ENCODE data around the gene FAM9C. TPM values are rescaled to one million over a fixed set of nuclear protein-coding genes. Genes with fewer than 3 reads are reported as not detected.
A peak's percentile ranks its signal among the peaks of the same experiment; 100 is the strongest.

The FAM9C gene
- polyA plus RNA-seq, 1 donor from 2014 or later = not detected

- peak overlapping the region; percentile 32 to 86 (median 65) for H3K27ac Mint-ChIP-seq
- H3K4me3 Mint-ChIP-seq = peak overlapping the region; percentile 3 to 66 (median 58)
- H3K27me3 Mint-ChIP-seq = peaks cover 19% of the 10 kb centered on the region
- H3K4me1 Mint-ChIP-seq = peaks cover 34 to 53% (median 42%) of the 10 kb centered on the region in 3 donors
- H3K9me3 Mint-ChIP-seq = no peaks in the 10 kb centered on the region
- H3K36me3 Mint-ChIP-seq = no peaks in the 10 kb centered on the region
These were observed 30.9 kb downstream of the FAM9C start for GRCh38 chrX:13013363-13014110.

- Mint-ChIP-seq H3K4me1 (peaks cover 39 to 66% (median 45%) of the 10 kb centered on the region in 3 donors), H3K4me3 (peak overlapping the region in 1 of 4 donors; percentile 39), H3K27ac (peak overlapping the region in 2 of 3 donors; percentile 30 to 79)
These were observed 33.9 kb downstream of the FAM9C start for GRCh38 chrX:13010546-13010945.

GRCh38 chrX:13009844-13010243, 34.6 kb downstream of the FAM9C start:
- peak overlapping the region in 1 of 3 donors; percentile 79 for H3K27ac Mint-ChIP-seq
- H3K4me1 Mint-ChIP-seq = peaks cover 41 to 70% (median 49%) of the 10 kb centered on the region in 3 donors

More at GRCh38 chrX:13010546-13010945, 33.9 kb downstream of the FAM9C start:
- Mint-ChIP-seq H3K27me3 (peaks cover 19% of the 10 kb centered on the region), H3K36me3 (no peaks in the 10 kb centered on the region), H3K9me3 (no peaks in the 10 kb centered on the region)

GRCh38 chrX:13009273-13009672, 35.1 kb downstream of the FAM9C start:
- Mint-ChIP-seq H3K4me1 (peaks cover 40 to 69% (median 49%) of the 10 kb centered on the region in 3 donors), H3K27ac (peak overlapping the region in 1 of 3 donors; percentile 20), H3K27me3 (peaks cover 22% of the 10 kb centered on the region)

More at GRCh38 chrX:13009844-13010243, 34.6 kb downstream of the FAM9C start:
- Mint-ChIP-seq H3K9me3 (no peaks in the 10 kb centered on the region), H3K36me3 (no peaks in the 10 kb centered on the region), H3K4me3 (no peak overlapping the region), H3K27me3 (peaks cover 18% of the 10 kb centered on the region)

GRCh38 chrX:13008851-13009250, 35.6 kb downstream of the FAM9C start:
- Mint-ChIP-seq H3K27me3 (peaks cover 22% of the 10 kb centered on the region), H3K27ac (peak overlapping the region in 1 of 3 donors; percentile 79), H3K36me3 (no peaks in the 10 kb centered on the region), H3K9me3 (no peaks in the 10 kb centered on the region), H3K4me3 (no peak overlapping the region), H3K4me1 (peaks cover 36 to 65% (median 46%) of the 10 kb centered on the region in 3 donors)

More at GRCh38 chrX:13009273-13009672, 35.1 kb downstream of the FAM9C start:
- Mint-ChIP-seq H3K4me3 (no peak overlapping the region), H3K36me3 (no peaks in the 10 kb centered on the region), H3K9me3 (no peaks in the 10 kb centered on the region)

DNA sequence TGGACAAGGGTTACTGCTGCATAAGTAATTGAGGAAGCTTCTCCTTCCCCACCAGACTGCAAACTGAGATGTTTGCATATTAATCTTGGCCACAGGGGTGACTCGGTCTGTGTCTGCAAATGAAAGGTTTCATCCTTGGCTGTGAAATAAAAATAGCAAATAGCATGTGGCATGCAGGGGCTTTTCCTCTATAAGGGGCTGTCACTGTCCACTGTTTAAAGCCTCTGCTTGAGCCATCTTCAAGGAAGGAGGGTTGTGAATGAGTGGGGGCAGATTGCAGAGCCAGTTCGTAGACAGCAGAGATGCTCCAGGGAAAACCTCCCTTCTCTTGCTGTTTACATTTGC, 36.3 kb downstream of the FAM9C start:
- peak overlapping the region in 3 of 4 donors; percentile 13 to 92 (median 66) for H3K4me3 Mint-ChIP-seq
- peaks cover 20% of the 10 kb centered on the region for H3K27me3 Mint-ChIP-seq
- no peaks in the 10 kb centered on the region for H3K36me3 Mint-ChIP-seq
- peak overlapping the region in 2 of 3 donors; percentile 79 to 85 for H3K27ac Mint-ChIP-seq
- no peaks in the 10 kb centered on the region for H3K9me3 Mint-ChIP-seq
- peaks cover 31 to 61% (median 39%) of the 10 kb centered on the region in 3 donors for H3K4me1 Mint-ChIP-seq

GRCh38 chrX:13007519-13008188, 36.8 kb downstream of the FAM9C start:
- Mint-ChIP-seq H3K9me3 (no peaks in the 10 kb centered on the region), H3K4me3 (peak overlapping the region in 3 of 4 donors; percentile 13 to 92 (median 66)), H3K27me3 (peaks cover 17% of the 10 kb centered on the region), H3K4me1 (peaks cover 32 to 59% (median 42%) of the 10 kb centered on the region in 3 donors), H3K27ac (peak overlapping the region in 1 of 3 donors; percentile 79), H3K36me3 (no peaks in the 10 kb centered on the region)

DNA sequence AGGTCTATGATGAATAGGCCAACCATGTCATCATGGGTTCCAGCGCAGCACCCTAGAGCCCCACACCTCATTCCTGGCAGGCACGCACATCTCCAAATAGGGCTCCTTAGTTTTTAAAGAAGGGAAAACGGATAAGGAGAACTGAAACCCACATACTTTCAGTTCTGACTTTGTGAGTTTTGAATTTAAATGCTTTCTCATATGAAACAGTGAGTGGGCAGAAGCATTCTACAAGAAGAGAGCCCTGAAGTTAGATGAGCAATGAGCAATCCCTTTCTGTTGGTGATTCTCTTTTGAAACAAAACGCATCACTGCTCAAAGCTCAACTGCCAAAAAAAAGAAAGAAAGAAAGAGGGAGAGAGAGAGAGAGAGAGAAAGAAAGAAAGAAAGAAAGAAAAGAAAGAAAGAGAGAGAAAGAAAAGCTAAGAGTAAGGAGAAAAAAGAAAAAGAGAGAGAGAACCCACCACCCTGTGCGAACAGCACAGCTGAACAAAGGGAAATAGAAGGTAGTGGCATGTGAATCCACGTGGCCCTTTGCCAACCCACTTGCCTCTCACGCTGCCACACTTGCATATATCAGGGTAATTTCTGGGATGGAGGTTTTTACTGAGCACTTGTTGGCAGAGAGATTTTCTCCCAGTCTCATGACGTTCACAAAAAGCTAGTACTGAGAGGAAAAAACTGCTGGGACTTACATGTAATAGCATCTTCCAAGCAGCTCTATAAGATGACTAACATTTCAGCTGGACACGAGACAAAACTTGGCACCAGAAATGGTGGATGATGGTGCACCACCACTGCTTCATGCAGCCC, 38.6 kb downstream of the FAM9C start:
- Mint-ChIP-seq H3K9me3 (no peaks in the 10 kb centered on the region), H3K4me3 (peak overlapping the region; percentile 65 to 92 (median 77)), H3K4me1 (peaks cover 41 to 69% (median 47%) of the 10 kb centered on the region in 3 donors), H3K27me3 (peaks cover 15% of the 10 kb centered on the region), H3K36me3 (no peaks in the 10 kb centered on the region), H3K27ac (peak overlapping the region; percentile 33 to 78 (median 69))

GRCh38 chrX:13001961-13002671, 42.3 kb downstream of the FAM9C start:
- Mint-ChIP-seq H3K4me3 (peak overlapping the region in 1 of 4 donors; percentile 43), H3K27me3 (peaks cover 14% of the 10 kb centered on the region), H3K4me1 (peaks cover 50 to 72% (median 61%) of the 10 kb centered on the region in 3 donors), H3K27ac (peak overlapping the region in 1 of 3 donors; percentile 49), H3K36me3 (no peaks in the 10 kb centered on the region), H3K9me3 (no peaks in the 10 kb centered on the region)

DNA sequence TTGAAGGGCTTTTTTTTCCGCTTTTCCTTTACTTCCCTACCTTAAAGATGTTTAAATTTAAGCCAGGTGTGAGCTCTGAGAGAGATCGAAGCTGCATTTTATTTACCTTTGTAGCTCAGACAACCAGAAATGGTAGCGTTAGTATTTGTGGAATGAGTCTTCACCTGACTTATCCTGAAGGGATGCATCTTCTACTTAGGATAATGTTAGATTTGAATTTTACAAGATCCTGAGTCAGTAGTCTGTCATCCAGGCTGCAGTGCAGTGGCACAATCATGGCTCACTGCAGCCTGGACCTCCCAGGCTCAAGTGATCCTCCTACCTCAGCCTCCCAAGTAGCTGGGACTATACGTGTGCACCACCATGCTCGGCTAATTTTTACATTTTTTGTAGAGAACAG, 43.3 kb downstream of the FAM9C start:
- no peaks in the 10 kb centered on the region for H3K9me3 Mint-ChIP-seq
- H3K4me3 Mint-ChIP-seq = peak overlapping the region in 3 of 4 donors; percentile 58 to 83 (median 66)
- H3K27me3 Mint-ChIP-seq = peaks cover 15% of the 10 kb centered on the region
- H3K36me3 Mint-ChIP-seq = no peaks in the 10 kb centered on the region
- peaks cover 48 to 67% (median 56%) of the 10 kb centered on the region in 3 donors for H3K4me1 Mint-ChIP-seq
- H3K27ac Mint-ChIP-seq = peak overlapping the region; percentile 65 to 90 (median 77)

- Mint-ChIP-seq H3K27me3 (peaks cover 15% of the 10 kb centered on the region), H3K4me1 (peaks cover 41 to 60% (median 49%) of the 10 kb centered on the region in 3 donors), H3K9me3 (peaks cover 0 to 3% (median 0%) of the 10 kb centered on the region in 3 donors)
These were observed 44.1 kb downstream of the FAM9C start for GRCh38 chrX:13000301-13000811.

GRCh38 chrX:12999422-12999821, 45.0 kb downstream of the FAM9C start:
- peaks cover 33 to 51% (median 40%) of the 10 kb centered on the region in 3 donors for H3K4me1 Mint-ChIP-seq
- H3K27ac Mint-ChIP-seq = peak overlapping the region; percentile 65 to 90 (median 77)
- peaks cover 0 to 3% (median 0%) of the 10 kb centered on the region in 3 donors for H3K9me3 Mint-ChIP-seq
- H3K4me3 Mint-ChIP-seq = peak overlapping the region; percentile 58 to 83 (median 64)
- H3K27me3 Mint-ChIP-seq = peaks cover 10% of the 10 kb centered on the region
- no peaks in the 10 kb centered on the region for H3K36me3 Mint-ChIP-seq

More at GRCh38 chrX:13000301-13000811, 44.1 kb downstream of the FAM9C start:
- Mint-ChIP-seq H3K27ac (peak overlapping the region; percentile 65 to 90 (median 77)), H3K36me3 (no peaks in the 10 kb centered on the region), H3K4me3 (peak overlapping the region; percentile 58 to 83 (median 64))

DNA sequence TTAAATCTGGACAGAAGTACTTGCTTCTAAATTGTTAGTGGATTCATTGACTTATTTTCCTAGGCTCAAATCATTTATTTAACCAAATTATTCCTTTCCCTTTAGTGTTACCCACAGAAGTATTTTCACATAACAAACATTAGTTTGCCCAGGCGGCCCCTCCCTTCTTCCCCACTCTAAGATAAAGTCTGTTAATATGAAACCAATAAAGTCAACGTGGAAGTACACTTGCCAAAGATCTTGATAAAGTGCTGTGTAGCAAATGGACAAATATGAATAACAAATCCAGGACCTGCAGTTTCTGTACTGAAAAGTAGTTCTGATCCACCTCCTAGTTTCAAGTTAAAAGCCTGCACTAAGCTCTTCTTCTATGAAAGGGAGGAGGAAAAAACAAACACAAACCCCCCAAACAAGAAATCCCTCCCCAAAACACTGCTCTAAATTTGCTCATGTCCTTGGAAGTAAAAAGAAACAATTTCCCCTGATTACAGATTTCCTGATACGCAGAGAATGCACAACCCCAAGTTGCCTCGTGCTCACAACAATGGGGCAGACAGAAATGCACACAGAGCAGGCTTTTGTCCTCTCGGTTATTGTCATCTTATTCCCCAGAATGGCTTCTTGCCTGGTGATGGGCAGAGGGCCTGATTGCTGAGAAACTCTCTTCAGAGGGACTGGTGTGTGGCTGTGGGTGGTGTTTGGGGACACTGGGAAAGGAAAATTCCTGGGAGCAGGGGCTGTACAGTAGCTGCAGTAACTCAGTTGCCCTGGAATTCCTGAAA, 46.3 kb downstream of the FAM9C start:
- H3K9me3 Mint-ChIP-seq = peaks cover 0 to 3% (median 0%) of the 10 kb centered on the region in 3 donors
- H3K36me3 Mint-ChIP-seq = no peaks in the 10 kb centered on the region
- H3K4me1 Mint-ChIP-seq = peaks cover 33 to 49% (median 40%) of the 10 kb centered on the region in 3 donors
- peak overlapping the region; percentile 57 to 92 (median 84) for H3K27ac Mint-ChIP-seq
- peak overlapping the region in 2 of 4 donors; percentile 55 to 71 for H3K4me3 Mint-ChIP-seq
- H3K27me3 Mint-ChIP-seq = peaks cover 10% of the 10 kb centered on the region
